KMS-11 (cell line): ENCODE results near the gene ZNF385D.

Source experiments
- H2AFZ ChIP-seq: fragments of 200-600 bp; sonication (generic); 2 replicates; pipeline ENCODE4 v1.6.1; 2016; ENCODE audit warnings: antibody characterized with exemption, mixed run types, low read depth
- H3K27ac ChIP-seq: fragments of 200-600 bp; sonication (generic); 2 replicates; pipeline ENCODE4 v1.6.1; 2016; ENCODE audit warnings: mild to moderate bottlenecking, mixed run types
- H3K27me3 ChIP-seq: fragments of 200-600 bp; sonication (generic); 2 replicates; pipeline ENCODE4 v1.6.1; 2017; ENCODE audit warnings: mild to moderate bottlenecking, low read depth, mixed run types, moderate library complexity; ENCODE audit not compliant: insufficient read depth
- H3K36me3 ChIP-seq: fragments of 200-600 bp; sonication (generic); 2 replicates; pipeline ENCODE4 v1.6.1; 2017; ENCODE audit warnings: mild to moderate bottlenecking, mixed run types; ENCODE audit not compliant: insufficient read depth
- H3K4me1 ChIP-seq: fragments of 200-600 bp; sonication (generic); 2 replicates; pipeline ENCODE4 v1.6.1; 2016; ENCODE audit warnings: mild to moderate bottlenecking, low read depth, mixed run types; ENCODE audit not compliant: poor library complexity, severe bottlenecking
- H3K4me2 ChIP-seq: fragments of 200-600 bp; sonication (generic); 2 replicates; pipeline ENCODE4 v1.7.0; 2016; ENCODE audit warnings: mild to moderate bottlenecking, mixed run types
- H3K4me3 ChIP-seq: fragments of 200-600 bp; sonication (generic); IDR thresholded peaks from 2 replicates; pipeline ENCODE4 v1.6.1; 2017; ENCODE audit warnings: low read depth, low read length, mixed read lengths; ENCODE audit not compliant: insufficient read depth
- H3K79me2 ChIP-seq: fragments of 200-600 bp; sonication (generic); 2 replicates; pipeline ENCODE4 v1.6.1; 2016; ENCODE audit warnings: low read depth, mixed run types; ENCODE audit not compliant: insufficient read depth
- H3K9ac ChIP-seq: fragments of 200-600 bp; sonication (generic); 2 replicates; pipeline ENCODE4 v1.6.1; 2016; ENCODE audit warnings: mild to moderate bottlenecking, mixed run types
- H4K20me1 ChIP-seq: fragments of 200-600 bp; sonication (generic); 2 replicates; pipeline ENCODE4 v1.6.1; 2016; ENCODE audit warnings: mild to moderate bottlenecking, mixed run types; ENCODE audit not compliant: insufficient read depth
- CTCF ChIP-seq: fragments of 200-600 bp; sonication (generic); conservative IDR thresholded peaks from 2 replicates; pipeline ENCODE4 v1.6.1; 2017; ENCODE audit warnings: low read depth, mild to moderate bottlenecking, antibody characterized with exemption, low read length, moderate library complexity, mixed read lengths

Gene ZNF385D

GRCh38 chr3:21644268-21644667 is 106.7 kb downstream of the ZNF385D start:
- TF ChIP-seq CTCF = no peak
- no peak overlapping the region for H3K4me3 ChIP-seq
- H3K36me3 ChIP-seq = no peaks in the 10 kb centered on the region
- H3K79me2 ChIP-seq = no peaks in the 10 kb centered on the region
- H3K9ac ChIP-seq = no peak overlapping the region
- H3K4me1 ChIP-seq = no peaks in the 10 kb centered on the region
- no peaks in the 10 kb centered on the region for H3K27me3 ChIP-seq
- no peak overlapping the region for H3K27ac ChIP-seq
- H2AFZ ChIP-seq = no peak overlapping the region
- H3K4me2 ChIP-seq = no peak overlapping the region
- H4K20me1 ChIP-seq = no peaks in the 10 kb centered on the region

- TF ChIP-seq CTCF = no peak
Measured at GRCh38 chr3:21643752-21644151, 107.3 kb downstream of the ZNF385D start.

GRCh38 chr3:21642433-21642832 is 108.6 kb downstream of the ZNF385D start:
- no peaks in the 10 kb centered on the region for H3K4me1 ChIP-seq
- H4K20me1 ChIP-seq = no peaks in the 10 kb centered on the region
- H3K27me3 ChIP-seq = no peaks in the 10 kb centered on the region
- H3K9ac ChIP-seq = no peak overlapping the region
- no peak for TF ChIP-seq CTCF
- H3K79me2 ChIP-seq = no peaks in the 10 kb centered on the region
- H3K4me2 ChIP-seq = no peak overlapping the region
- H3K36me3 ChIP-seq = no peaks in the 10 kb centered on the region
- no peak overlapping the region for H3K4me3 ChIP-seq
- no peak overlapping the region for H3K27ac ChIP-seq
- no peak overlapping the region for H2AFZ ChIP-seq

More at GRCh38 chr3:21643752-21644151, 107.3 kb downstream of the ZNF385D start:
- H3K9ac ChIP-seq = no peak overlapping the region
- H3K4me2 ChIP-seq = no peak overlapping the region
- no peak overlapping the region for H3K4me3 ChIP-seq
- H3K79me2 ChIP-seq = no peaks in the 10 kb centered on the region
- no peak overlapping the region for H3K27ac ChIP-seq
- no peaks in the 10 kb centered on the region for H4K20me1 ChIP-seq
- no peaks in the 10 kb centered on the region for H3K36me3 ChIP-seq
- H2AFZ ChIP-seq = no peak overlapping the region
- no peaks in the 10 kb centered on the region for H3K27me3 ChIP-seq
- H3K4me1 ChIP-seq = no peaks in the 10 kb centered on the region

GRCh38 chr3:21641959-21642358 is 109.1 kb downstream of the ZNF385D start:
- Histone ChIP-seq H3K4me2 (no peak overlapping the region), H3K79me2 (no peaks in the 10 kb centered on the region), H3K9ac (no peak overlapping the region), H3K4me1 (no peaks in the 10 kb centered on the region), H2AFZ (no peak overlapping the region), H3K4me3 (no peak overlapping the region), H3K36me3 (no peaks in the 10 kb centered on the region), H3K27me3 (no peaks in the 10 kb centered on the region), H4K20me1 (no peaks in the 10 kb centered on the region), H3K27ac (no peak overlapping the region)
- TF ChIP-seq CTCF = no peak
